Dermis microvascular lymphatic vessel endothelial cell (primary cell): ENCODE data around the gene TPRN. TPM values are rescaled to one million over a fixed set of nuclear protein-coding genes. Genes with fewer than 3 reads are reported as not detected.
A peak's percentile ranks its signal among the peaks of the same experiment; 100 is the strongest.

Experiments
- DNase-seq, 2 donors: peaks; one replicate each; pipeline versions ENCODE4 v3.0.0 to v3.0.0-alpha.2; 2010; ENCODE audit warnings: low read depth in 2 of 2
- total RNA-seq: library from RNA; depleted of rRNA; stranded (reverse); fragments of >200 nt; gene quantifications from 2 replicates; pipeline ENCODE4 v1.2.1, GENCODE V29; 2014

TPRN gene
- total RNA-seq, 1 donor from 2014 or later, result 3.3 TPM

DNA sequence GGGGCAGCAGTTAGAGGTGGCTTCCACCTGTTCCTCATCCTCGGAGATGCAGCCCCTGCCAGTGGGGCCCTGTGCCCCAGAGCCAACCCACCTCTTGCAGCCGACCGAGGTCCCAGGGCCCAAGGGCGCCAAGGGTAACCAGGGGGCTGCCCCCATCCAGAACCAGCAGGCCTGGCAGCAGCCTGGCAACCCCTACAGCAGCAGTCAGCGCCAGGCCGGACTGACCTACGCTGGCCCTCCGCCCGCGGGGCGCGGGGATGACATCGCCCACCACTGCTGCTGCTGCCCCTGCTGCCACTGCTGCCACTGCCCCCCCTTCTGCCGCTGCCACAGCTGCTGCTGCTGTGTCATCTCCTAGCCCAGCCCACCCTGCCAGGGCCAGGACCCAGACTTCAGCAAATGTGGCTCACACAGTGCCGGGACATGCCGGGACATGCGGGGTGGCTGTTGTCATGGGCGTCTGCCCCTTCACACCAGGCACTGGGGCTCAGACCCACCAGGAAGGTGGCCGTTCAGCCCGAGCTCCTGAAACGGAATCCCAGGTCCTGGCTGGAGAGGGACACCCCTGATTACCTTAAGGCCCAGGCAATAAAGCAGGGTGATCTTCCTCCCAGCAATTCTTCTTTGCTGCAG, 25.3 kb upstream of the TPRN start:
- no peak for DNase-seq

DNA sequence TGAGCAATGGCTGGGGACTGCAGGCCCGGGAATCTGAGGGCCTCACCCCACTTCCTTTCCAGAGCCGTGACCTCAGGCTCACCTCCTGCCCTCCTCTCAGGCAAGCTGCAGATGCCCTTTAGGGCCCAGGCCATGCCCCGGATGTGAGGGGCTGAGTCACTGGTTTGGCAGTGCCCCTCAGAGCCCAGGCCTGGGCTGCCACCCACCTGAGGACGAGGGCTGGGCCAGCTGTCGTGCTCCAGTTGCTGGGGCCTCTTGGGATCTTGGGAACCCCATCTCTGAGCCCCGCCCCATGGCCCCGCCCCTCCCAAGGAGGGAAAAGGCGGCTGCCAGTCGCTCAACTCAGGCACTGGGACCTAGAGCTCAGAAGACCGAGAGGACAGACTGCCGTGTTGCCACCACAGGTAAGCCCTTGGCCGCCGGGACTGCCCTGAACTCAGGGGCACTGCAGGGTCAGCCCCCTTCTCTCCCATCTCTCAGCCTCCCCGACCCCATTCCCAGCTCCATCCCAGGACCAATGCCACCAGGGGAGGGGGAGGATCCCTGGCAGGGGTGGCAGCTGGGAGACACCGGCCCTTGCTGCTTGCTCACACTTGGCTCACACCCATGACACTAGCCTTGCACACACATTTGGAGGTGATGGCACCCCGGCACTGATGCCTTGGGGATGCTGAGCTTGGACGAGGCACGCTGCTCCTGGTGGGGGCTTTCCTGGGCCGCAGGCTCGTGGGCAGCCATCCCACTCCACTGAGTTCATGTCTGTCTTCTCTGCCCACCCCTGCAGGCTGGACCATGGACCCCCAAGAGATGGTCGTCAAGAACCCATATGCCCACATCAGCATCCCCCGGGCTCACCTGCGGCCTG, 24.5 kb upstream of the TPRN start, which contains the start of gene CYSRT1:
Gene CYSRT1, plus strand, starts transcription at position 345 of the 865 bp plus-strand sequence. Its CDS starts 448 bp downstream, at position 793.
- DNase-seq, result no peak

DNA sequence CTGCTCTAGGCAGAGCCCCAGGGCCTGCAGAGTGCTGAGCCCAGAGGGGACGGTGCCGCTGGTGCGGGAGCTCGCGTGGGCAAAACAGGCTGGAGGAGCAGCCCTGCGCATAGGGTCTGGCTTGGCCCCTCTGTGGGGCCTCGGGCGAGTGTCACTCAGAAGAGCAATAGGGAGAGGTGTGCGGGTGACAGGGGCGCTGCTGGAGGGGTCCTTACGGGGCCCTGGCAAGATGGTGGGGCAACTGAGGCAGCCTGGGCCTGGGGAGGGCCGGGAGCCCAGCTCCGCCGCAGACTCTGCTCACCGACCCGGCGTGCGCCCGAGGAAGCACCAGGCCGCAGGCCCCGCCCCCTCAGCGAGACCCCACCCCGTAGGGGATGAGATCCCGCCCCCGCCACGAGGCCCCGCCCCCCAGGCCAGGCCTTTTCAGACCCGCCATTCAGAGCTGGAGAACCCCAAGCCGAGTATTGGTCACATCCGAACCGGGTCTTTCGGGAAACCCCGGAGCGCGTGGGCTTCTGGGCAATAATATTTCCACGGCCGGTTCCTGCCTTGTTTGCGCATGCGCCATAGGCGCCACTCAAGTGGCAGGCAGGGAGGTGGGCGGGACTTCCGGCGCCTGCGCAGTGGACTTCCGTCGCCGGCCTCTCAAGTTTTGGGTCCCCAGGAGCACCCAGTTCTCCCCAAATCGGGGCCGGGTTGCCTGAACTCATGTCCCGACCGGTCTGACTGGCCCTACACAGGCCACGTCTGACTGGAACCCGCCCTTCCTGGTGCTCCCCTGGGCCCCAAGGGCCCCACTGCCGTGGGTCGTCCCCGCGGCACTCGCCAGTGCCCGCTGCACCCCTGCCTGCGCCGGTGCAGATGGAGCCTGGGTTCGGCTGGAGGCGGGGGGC, 22.8 kb upstream of the TPRN start:
- DNase-seq, result peak; percentile 97 to 98

DNA sequence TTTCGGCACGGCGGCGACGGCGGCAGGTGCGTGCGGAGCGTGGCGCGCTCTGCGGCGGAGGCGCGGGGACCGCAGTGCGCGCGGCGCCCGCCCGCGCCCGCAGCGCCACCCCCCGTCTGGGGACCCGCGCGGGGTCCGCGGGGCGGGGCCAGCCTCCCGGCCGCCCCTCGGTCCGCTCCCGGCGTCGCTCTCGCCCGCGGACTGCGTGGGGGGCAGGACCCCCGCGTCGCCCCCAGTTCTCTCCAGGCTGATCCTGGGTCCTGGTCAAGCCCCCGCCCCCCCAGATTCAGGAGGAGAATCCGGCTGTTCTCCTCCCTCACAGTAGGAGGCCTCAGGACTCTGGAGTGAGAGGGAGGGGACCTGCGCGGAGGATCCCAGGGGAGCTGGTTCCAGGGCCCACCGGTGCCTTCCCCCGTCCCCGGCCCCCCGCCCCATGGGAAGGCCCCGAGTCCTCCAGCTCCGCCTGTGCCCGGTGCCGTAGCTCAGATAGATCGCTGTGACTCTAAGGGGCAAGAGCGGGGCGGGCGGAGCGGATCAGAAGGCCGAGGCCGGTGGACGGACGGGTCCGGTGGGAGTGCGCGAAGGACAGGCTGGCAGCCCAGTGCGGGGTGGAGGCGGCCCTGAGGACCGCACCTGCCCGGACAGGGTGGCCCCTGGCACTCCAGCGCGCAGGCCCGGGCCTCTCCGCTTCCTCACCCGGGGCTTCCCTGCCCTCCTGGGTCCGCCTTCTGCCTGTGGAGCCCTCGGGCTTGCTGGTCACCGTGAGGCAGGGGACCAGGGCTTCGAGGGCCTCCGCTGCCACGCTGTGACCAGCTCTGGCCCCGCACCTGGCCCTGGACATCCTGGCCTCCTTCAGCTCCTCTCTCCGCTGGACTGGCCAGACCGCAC, 21.9 kb upstream of the TPRN start, which contains the start of gene RNF208:
Gene RNF208, minus strand, starts transcription at position 51 of the 888 bp plus-strand sequence. CDS start 1,028 bp downstream, outside the sequence.
- DNase-seq, result no peak

DNA sequence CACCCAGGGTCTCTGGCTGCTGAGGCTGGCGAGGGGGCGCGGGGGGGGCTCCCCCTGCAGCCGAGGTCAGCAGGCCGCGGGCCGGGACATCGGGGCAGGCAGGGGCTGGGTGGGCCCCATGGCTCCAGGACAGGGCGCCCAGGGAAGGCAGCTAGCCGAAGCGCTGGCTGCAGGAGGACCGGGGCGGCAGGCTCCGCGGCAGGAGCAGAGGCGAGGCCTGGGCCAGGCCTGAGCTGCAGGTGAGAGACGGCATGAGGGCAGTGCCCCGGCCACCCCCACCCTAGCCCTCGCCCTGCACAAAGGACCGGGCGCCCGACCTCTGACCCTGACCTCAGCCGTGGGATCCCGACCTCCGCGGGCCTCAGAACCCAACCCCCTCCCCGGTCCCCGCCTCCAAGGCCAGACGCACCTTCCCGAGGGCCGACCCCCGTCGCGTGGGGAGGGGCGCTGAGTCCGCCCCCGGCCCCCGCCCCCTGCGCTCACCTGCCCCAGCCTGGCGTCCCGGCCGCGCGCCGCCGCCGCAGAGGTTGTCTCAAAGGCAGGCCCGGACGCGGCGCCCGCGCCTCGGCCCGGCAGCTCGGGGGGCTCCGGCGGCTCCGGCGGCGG, 21.1 kb upstream of the TPRN start:
- DNase-seq, result no peak

- no peak for DNase-seq
Observed at GRCh38 chr9:137221095-137221505, 20.6 kb upstream of the TPRN start.

DNA sequence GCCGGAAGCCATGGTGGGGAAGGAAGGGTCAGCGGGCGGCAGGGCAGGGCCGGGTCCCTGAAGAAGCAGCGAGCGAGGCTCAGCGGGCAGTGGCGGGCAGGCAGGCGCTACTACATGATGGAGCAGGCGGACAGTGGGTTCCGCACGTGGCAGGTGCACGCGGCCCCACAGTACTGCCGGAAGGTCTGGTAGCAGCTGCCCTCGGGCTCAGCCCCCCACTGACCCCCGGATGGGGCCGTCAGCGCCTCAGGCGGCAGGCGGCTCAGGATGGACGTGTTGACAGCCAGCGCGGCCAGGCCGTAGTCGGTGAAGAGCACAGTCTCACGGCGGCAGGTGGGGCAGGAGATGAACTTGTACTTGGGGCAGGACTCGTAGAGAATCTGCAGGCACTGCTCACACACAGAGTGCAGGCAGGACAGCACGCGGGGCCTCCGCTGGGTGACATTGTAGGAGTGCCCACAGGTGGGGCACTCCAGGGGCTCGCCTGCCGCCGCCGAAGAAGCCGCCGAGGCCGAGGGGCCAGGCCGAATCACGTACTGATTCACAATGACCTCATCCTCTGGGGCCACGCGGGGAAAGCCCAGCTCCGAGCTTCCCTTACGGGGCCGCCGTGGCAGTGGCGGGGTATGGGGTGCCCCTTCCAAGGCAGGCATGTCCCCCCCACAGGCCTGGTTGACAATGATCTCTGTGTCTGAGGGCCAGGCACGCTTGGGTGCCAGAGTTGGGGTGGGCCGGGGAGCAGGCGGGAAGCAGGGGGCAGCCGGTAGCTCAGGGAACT, 20.0 kb upstream of the TPRN start:
- DNase-seq, result no peak

DNA sequence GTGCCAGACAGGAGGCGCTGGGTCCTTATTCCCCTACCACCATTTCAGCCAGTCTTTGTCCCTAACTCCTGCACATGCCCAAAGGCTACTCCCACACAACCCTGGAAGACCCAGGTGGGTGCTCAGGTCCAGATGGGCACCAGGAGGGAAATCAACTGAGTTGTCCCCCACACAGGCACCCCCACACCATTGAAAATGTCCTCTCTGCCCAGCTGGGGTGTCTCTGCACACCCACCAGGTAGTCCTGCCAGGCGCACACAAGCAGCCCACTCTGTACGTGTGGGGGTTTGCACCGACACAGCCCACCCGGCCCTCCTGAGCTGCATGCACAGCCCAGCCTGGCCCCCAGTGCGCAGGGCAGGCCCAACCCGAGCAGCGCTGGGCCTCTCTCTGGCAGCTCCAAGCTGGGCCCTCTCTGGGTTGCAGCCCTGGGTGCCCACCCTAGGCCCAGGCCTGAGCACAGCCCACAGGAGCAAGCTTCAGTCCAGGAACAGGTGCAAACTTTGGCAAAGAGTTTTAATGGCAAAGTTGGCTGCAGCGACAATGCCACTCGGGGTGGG, 19.3 kb upstream of the TPRN start:
- no peak for DNase-seq

DNA sequence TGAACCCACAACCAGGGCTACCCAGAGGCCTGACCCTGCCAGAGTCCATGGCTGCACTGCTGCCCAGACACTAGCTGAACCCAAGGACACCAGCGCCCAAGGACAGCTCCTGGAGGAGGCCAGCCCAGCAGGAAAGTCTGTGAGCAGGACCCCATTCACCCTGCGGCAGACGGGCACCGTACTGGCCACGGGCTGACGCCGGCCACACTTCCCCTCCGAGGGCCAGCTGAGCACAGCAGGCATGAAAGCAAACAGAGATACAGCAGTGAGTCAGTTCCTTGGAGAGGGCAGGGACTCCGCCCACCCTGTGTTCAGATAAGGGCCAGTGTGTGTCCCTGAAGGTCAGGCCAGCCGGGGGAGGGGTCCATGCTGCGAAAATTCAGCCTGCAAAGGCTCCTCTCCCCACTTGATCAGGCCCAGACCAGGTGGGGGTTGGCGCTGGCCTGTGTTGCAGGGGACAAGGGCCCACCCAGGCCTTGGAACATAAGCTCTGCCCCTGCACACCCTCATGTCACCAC, 18.3 kb upstream of the TPRN start:
- no peak for DNase-seq

DNA sequence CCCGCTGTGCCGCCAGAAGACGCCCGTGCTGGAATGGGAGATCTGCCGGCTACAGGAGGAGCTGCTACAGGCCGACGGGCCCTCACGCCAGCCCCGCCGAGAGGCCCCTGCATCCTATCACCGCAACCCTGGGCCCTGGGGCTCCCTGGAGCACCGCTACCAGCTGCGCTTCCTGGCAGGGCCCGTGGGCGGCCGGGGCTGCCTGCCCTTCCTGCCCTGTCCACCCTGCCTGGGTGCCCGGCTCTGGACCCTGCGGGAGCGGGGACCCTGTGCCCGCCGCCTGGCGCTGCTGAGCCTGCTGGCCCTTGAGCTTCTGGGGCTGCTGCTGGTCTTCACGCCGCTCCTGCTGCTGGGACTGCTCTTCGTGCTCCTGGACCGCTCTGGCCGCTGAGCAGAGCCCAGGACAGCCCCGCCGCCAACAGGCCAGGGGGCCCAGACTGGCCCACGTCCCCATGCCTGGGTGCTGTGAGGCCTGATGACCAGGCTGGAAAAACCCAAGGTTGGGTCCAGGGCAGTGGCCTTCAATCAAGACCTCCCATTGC, 17.7 kb upstream of the TPRN start:
- no peak for DNase-seq

DNA sequence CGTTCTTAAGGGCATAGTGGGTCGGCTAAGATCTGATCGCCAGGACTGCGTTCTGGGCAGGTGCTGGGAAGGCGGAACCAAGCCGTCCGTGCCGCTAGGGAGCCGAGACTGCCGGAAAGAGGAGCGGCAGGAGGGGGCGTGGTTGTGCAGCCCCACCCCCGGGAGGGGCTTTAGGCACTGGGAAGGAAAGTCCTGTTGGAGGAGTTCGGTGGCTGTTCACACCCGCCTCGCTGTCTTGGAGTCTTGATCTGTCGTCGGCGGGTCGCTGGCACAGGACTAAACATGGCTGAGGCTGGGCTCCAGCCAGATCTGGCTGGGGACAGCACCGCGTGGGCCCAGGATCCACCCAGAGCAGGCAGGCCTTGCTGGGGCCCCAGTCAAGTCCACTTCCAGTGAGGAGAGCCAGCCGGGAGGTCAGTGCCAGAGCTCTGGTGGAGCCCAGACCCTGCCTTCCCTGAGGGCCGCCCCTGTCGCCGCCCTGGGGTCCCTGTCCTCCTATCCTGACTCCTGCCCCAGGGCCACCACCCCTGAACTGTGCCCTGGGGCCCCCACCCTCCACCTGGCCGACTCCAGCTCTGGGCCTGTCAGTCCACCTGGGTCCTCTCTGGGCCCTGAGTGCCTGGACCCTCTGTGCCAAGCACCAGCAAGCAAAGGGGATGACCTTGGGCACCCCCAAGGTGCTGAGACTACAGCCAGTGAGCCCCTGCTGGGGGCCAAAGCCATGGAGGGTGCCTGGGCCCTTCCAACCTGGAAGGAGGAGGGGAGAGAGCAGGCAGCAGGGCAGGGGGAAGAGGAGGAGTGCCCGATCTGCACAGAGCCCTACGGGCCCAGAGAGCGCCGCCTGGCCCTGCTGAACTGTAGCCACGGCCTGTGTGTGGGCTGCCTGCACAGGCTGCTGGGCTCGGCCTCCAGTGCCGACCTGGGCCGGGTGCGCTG, 17.0 kb upstream of the TPRN start:
- DNase-seq, result no peak

DNA sequence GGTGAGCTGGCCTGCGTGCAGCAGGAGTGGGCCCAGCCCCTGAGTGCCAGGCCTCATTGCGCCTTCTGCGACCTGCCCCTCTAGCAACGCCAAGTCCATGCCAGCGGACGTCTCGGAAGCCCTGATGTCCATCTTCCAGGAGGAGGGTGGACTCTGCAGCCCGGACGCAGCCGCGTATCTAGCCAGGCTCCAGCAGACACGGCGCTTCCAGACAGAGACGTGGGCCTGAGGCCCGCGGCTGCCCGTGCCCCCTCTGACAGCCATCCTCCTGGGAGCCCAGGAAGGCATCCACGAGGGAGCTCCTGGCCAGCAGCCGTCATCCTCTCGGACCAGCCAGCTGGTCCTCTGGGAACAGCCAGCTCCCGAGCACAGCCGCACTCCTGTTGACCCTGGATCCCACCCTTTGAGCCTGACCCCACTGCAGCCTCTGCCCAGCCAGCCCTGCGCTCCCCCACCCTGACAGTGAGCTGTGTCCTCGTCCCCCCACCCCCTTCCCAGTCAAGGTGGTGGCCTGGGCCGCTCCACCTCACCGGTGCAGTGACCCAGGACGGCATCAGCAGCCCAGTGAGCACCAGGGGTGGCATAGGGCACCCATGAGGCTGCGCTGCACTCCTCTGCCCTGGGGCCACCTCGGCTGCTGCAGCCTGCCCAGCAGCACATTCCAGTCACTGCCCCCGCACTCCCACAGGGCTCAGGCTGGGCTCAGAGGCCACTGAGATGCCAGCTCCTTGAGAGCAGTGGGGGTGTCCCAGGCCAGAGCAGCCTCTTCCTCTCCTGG, 15.8 kb upstream of the TPRN start:
- no peak for DNase-seq

- no peak for DNase-seq
Observed at GRCh38 chr9:137215196-137215986, 14.8 kb upstream of the TPRN start.

GRCh38 chr9:137214620-137215019, 14.1 kb upstream of the TPRN start:
- no peak for DNase-seq

DNA sequence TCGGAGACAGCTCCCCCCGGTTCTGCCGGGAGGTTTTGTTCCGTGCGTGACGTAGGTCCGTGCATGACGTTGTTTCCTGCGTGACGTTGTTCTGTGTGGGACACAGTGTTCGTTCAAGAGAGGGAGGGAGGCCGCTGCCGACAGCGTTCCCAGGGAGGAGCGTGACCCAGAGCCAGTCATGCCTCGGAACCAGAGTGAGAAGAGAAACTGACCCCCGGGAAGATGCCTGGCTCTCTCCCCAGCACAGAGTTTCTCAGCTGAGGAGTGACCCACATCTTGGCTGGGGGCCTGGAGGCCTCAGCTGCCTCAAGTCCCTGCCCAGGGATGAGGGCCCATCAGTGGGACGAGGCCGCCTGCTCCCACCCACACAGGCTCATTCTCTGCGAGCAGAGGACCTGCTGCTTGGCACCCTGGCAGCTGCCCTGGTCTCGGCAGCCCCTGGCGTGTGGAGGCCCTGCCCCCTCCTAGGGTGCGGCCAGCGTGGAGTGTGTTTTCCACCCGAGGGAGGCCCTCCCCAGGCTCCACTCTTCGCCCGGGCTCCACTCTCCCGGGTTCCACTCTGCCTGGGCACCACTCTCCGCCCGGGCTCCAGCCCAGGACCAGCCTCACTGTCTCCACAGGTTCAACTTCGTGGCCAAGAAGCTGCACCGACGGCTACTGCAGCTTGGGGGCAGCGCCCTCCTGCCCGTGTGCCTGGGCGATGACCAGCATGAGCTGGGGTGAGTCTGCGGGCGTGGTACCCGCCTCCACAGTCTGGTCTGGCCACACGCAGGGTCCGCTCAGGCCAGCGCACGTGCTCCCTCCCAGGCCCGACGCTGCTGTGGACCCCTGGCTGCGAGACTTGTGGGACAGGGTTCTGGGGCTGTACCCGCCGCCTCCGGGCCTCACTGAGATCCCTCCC, 12.9 kb upstream of the TPRN start:
- no peak for DNase-seq
